Neural cell (in vitro differentiated cells): ENCODE results near the gene SLC7A6OS. TPM values are rescaled to one million over a fixed set of nuclear protein-coding genes. Genes with fewer than 3 reads are reported as not detected.

Experiments
- H2AFZ ChIP-seq: fragments of 200-600, 300-800 bp; sonication (generic), shearing (Covaris generic); 2 replicates; pipeline ENCODE4 v1.6.0; 2014; ENCODE audit warnings: low read depth, mild to moderate bottlenecking, antibody characterized with exemption, low read length, moderate library complexity
- H3F3A ChIP-seq: fragments of 200-600 bp; shearing (Covaris generic); 2 replicates; pipeline ENCODE4 v1.6.1; 2016; ENCODE audit warnings: mild to moderate bottlenecking, moderate library complexity, mixed read lengths, antibody characterized with exemption, low read length; ENCODE audit not compliant: insufficient read depth, poor library complexity, severe bottlenecking
- H3K27ac ChIP-seq: fragments of 200-600, 300-800 bp; sonication (generic), shearing (Covaris generic); 2 replicates; pipeline ENCODE4 v1.5.1; 2014; ENCODE audit warnings: mild to moderate bottlenecking, low read length, moderate library complexity
- H3K27me3 ChIP-seq: fragments of 300-800, 200-600 bp; sonication (generic), shearing (Covaris generic); 2 replicates; pipeline ENCODE4 v1.6.0; 2014; ENCODE audit warnings: mild to moderate bottlenecking, low read depth, low read length, moderate library complexity; ENCODE audit not compliant: insufficient read depth
- H3K36me3 ChIP-seq: fragments of 300-800, 200-600 bp; sonication (generic), shearing (Covaris generic); 2 replicates; pipeline ENCODE4 v1.5.1; 2014; ENCODE audit warnings: mild to moderate bottlenecking, antibody characterized with exemption, low read length, moderate library complexity; ENCODE audit not compliant: insufficient read depth
- H3K4me2 ChIP-seq: fragments of 300-800, 200-600 bp; sonication (generic), shearing (Covaris generic); 2 replicates; pipeline ENCODE4 v1.6.0; 2014; ENCODE audit warnings: mild to moderate bottlenecking, low read length
- H3K4me3 ChIP-seq: fragments of 300-800, 200-600 bp; sonication (generic), shearing (Covaris generic); 2 replicates; pipeline ENCODE4 v1.5.1; 2014; ENCODE audit warnings: mild to moderate bottlenecking, low read length, moderate library complexity
- H3K79me2 ChIP-seq: fragments of 200-600 bp; shearing (Covaris generic); replicated peaks from 2 replicates; pipeline ENCODE4 v1.6.0; 2014; ENCODE audit warnings: mild to moderate bottlenecking, low read length, moderate library complexity; ENCODE audit not compliant: insufficient read depth
- H3K9ac ChIP-seq: fragments of 300-800, 200-600 bp; sonication (generic), shearing (Covaris generic); 2 replicates; pipeline ENCODE4 v1.6.1; 2016; ENCODE audit warnings: mild to moderate bottlenecking, low read length, mixed read lengths
- H3K9me2 ChIP-seq: fragments of 200-600 bp; shearing (Covaris generic); 2 replicates; pipeline ENCODE4 v1.6.1; 2016; ENCODE audit warnings: mild to moderate bottlenecking, low read length, mixed read lengths; ENCODE audit not compliant: insufficient read depth
- H3K9me3 ChIP-seq: fragments of 200-600, 300-800 bp; sonication (generic), shearing (Covaris generic); 2 replicates; pipeline ENCODE4 v1.6.1; 2016; ENCODE audit warnings: mild to moderate bottlenecking, mixed run types, low read length, moderate library complexity, mixed read lengths
- H4K20me1 ChIP-seq: fragments of 200-600 bp; shearing (Covaris generic); 2 replicates; pipeline ENCODE4 v1.6.1; 2016; ENCODE audit warnings: mild to moderate bottlenecking, mixed run types; ENCODE audit not compliant: insufficient read depth
- EP300 ChIP-seq: fragments of 450-650 bp; conservative IDR thresholded peaks from 2 replicates; pipeline ENCODE4 v1.6.1; 2014; ENCODE audit warnings: antibody characterized with exemption, mild to moderate bottlenecking, moderate library complexity; ENCODE audit not compliant: poor library complexity, severe bottlenecking
- EZH2 ChIP-seq: fragments of 200-600, 300-800 bp; shearing (Covaris generic), sonication (generic); IDR thresholded peaks from 2 replicates; pipeline ENCODE4 v1.6.1; 2014; ENCODE audit warnings: antibody characterized with exemption, low read length, borderline replicate concordance, mild to moderate bottlenecking; ENCODE audit not compliant: insufficient read depth, poor library complexity, severe bottlenecking
- MXI1 ChIP-seq: fragments of 450-650 bp; conservative IDR thresholded peaks from 2 replicates; pipeline ENCODE4 v1.6.1; 2014; ENCODE audit warnings: antibody characterized with exemption, mild to moderate bottlenecking; ENCODE audit not compliant: poor library complexity, severe bottlenecking
- POLR2AphosphoS5 ChIP-seq: IDR thresholded peaks from 2 replicates; pipeline ENCODE4 v1.6.1; 2012
- RAD21 ChIP-seq: fragments of 450-650 bp; conservative IDR thresholded peaks from 2 replicates; pipeline ENCODE4 v1.6.1; 2014; ENCODE audit warnings: antibody characterized with exemption, mild to moderate bottlenecking, moderate library complexity
- SMC3 ChIP-seq: fragments of 450-650 bp; conservative IDR thresholded peaks from 2 replicates; pipeline ENCODE4 v1.6.1; 2014; ENCODE audit warnings: antibody characterized with exemption, mild to moderate bottlenecking, moderate library complexity; ENCODE audit not compliant: poor library complexity
- TAF1 ChIP-seq: IDR thresholded peaks from 2 replicates; pipeline ENCODE4 v1.6.1; 2012; ENCODE audit warnings: low read depth
- polyA plus RNA-seq: library from polyadenylated mRNA; depleted of rRNA; stranded (reverse); fragments of >200 nt; gene quantifications from 2 replicates; pipeline ENCODE4 v1.2.3, GENCODE V29; 2014
- TF ChIP-seq, protein P1 (sequence below): IDR thresholded peaks from 2 replicates; pipeline ENCODE4 v1.6.1; 2012; ENCODE audit warnings: borderline replicate concordance
- TF ChIP-seq, protein P2 (sequence below): fragments of 450-650 bp; IDR thresholded peaks from 2 replicates; pipeline ENCODE4 v1.5.1; 2014; ENCODE audit warnings: antibody characterized with exemption, mild to moderate bottlenecking, moderate library complexity; ENCODE audit not compliant: poor library complexity, severe bottlenecking

The SLC7A6OS gene
- polyA plus RNA-seq, 1 donor from 2014 or later = 21.3 TPM

DNA sequence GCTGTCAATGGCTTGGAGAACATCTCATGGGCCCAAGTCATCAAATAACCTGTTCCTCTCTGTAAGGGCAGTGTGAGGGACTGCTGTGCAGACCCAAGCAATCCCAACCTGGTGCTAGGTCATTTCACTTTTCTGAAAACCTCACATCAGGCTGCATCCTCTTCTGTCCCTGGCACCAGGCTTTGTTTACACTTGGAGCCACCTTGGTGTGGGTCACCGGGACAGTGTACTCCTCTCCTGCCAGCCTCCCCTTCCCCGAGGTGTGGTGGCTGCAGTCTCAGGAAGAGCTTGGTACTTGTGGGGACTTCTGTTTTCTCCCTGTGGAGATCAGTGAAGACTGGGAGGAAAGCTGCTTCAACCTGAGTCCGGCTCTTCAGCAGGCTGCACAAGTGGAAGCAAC lies 12.4 kb downstream of the SLC7A6OS start:
- Histone ChIP-seq H3K36me3 (no peaks in the 10 kb centered on the region), H3K9me2 (no peaks in the 10 kb centered on the region), H3K9me3 (no peaks in the 10 kb centered on the region), H2AFZ (no peak overlapping the region), H3F3A (no peaks in the 10 kb centered on the region), H3K9ac (no peak overlapping the region), H4K20me1 (no peaks in the 10 kb centered on the region), H3K27me3 (no peaks in the 10 kb centered on the region), H3K79me2 (no peaks in the 10 kb centered on the region), H3K4me3 (no peak overlapping the region), H3K4me2 (no peak overlapping the region), H3K27ac (no peak overlapping the region)
- no peak for TF ChIP-seq EP300
- no peak for TF ChIP-seq SMC3
- TF ChIP-seq, protein P1, sequence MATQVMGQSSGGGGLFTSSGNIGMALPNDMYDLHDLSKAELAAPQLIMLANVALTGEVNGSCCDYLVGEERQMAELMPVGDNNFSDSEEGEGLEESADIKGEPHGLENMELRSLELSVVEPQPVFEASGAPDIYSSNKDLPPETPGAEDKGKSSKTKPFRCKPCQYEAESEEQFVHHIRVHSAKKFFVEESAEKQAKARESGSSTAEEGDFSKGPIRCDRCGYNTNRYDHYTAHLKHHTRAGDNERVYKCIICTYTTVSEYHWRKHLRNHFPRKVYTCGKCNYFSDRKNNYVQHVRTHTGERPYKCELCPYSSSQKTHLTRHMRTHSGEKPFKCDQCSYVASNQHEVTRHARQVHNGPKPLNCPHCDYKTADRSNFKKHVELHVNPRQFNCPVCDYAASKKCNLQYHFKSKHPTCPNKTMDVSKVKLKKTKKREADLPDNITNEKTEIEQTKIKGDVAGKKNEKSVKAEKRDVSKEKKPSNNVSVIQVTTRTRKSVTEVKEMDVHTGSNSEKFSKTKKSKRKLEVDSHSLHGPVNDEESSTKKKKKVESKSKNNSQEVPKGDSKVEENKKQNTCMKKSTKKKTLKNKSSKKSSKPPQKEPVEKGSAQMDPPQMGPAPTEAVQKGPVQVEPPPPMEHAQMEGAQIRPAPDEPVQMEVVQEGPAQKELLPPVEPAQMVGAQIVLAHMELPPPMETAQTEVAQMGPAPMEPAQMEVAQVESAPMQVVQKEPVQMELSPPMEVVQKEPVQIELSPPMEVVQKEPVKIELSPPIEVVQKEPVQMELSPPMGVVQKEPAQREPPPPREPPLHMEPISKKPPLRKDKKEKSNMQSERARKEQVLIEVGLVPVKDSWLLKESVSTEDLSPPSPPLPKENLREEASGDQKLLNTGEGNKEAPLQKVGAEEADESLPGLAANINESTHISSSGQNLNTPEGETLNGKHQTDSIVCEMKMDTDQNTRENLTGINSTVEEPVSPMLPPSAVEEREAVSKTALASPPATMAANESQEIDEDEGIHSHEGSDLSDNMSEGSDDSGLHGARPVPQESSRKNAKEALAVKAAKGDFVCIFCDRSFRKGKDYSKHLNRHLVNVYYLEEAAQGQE = no peak

DNA sequence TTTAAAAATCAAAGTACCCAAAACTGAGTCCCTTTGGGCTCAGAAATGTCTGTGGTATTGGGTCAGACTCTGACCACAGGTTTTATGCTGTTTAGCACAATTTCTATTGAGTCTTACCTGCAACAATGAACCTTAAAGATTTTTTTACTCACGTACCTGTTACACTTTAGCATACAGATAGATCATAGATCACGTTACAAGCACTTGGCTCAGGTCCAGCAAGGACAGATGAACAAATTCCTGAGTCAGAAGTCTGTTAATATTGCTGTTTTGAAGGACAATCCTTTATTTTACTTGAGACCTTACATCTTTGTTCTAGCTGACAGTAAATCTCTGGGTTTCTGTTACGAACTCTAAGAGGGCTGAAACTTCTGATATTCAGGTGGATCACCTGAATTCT lies 12.8 kb downstream of the SLC7A6OS start:
- H3K27me3 ChIP-seq = no peaks in the 10 kb centered on the region
- no peaks in the 10 kb centered on the region for H3F3A ChIP-seq
- no peaks in the 10 kb centered on the region for H3K9me2 ChIP-seq
- no peaks in the 10 kb centered on the region for H3K36me3 ChIP-seq
- no peak overlapping the region for H2AFZ ChIP-seq
- H3K4me2 ChIP-seq = no peak overlapping the region
- H3K4me3 ChIP-seq = no peak overlapping the region
- no peaks in the 10 kb centered on the region for H4K20me1 ChIP-seq
- H3K9ac ChIP-seq = no peak overlapping the region
- H3K79me2 ChIP-seq = no peaks in the 10 kb centered on the region
- H3K27ac ChIP-seq = no peak overlapping the region
- TF ChIP-seq, protein P2, sequence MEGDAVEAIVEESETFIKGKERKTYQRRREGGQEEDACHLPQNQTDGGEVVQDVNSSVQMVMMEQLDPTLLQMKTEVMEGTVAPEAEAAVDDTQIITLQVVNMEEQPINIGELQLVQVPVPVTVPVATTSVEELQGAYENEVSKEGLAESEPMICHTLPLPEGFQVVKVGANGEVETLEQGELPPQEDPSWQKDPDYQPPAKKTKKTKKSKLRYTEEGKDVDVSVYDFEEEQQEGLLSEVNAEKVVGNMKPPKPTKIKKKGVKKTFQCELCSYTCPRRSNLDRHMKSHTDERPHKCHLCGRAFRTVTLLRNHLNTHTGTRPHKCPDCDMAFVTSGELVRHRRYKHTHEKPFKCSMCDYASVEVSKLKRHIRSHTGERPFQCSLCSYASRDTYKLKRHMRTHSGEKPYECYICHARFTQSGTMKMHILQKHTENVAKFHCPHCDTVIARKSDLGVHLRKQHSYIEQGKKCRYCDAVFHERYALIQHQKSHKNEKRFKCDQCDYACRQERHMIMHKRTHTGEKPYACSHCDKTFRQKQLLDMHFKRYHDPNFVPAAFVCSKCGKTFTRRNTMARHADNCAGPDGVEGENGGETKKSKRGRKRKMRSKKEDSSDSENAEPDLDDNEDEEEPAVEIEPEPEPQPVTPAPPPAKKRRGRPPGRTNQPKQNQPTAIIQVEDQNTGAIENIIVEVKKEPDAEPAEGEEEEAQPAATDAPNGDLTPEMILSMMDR = no peak
- TF ChIP-seq, protein P1 = no peak
- TF ChIP-seq SMC3 = no peak
- no peak for TF ChIP-seq TAF1
- no peak for TF ChIP-seq EZH2
- no peak for TF ChIP-seq POLR2AphosphoS5
- TF ChIP-seq MXI1 = no peak
- TF ChIP-seq RAD21 = no peak
- no peak for TF ChIP-seq EP300
- H3K9me3 ChIP-seq = no peaks in the 10 kb centered on the region
